ENCODE measurements around the gene MPRIP.

The MPRIP gene

GRCh38 chr17:17084941-17085340 is 42.7 kb downstream of the MPRIP start:
- H3K4me3 ChIP-seq (ENCODE audit: low read depth, low read length) = no peak overlapping the region

GRCh38 chr17:17086585-17086984 is 44.3 kb downstream of the MPRIP start:
- H3K4me3 ChIP-seq (ENCODE audit: low read depth, low read length) = no peak overlapping the region
- TF ChIP-seq CTCF (IDR thresholded peaks at IDR 0.05; ENCODE audit: borderline replicate concordance, insufficient read depth, low read depth, low read length) = no peak

More at GRCh38 chr17:17084941-17085340, 42.7 kb downstream of the MPRIP start:
- TF ChIP-seq CTCF (IDR thresholded peaks at IDR 0.05; ENCODE audit: borderline replicate concordance, insufficient read depth, low read depth, low read length) = no peak

GRCh38 chr17:17087424-17088015 is 45.3 kb downstream of the MPRIP start:
- TF ChIP-seq CTCF (IDR thresholded peaks at IDR 0.05; ENCODE audit: borderline replicate concordance, insufficient read depth, low read depth, low read length) = no peak
- H3K4me3 ChIP-seq (ENCODE audit: low read depth, low read length) = no peak overlapping the region

- no peak overlapping the region for H3K4me3 ChIP-seq (ENCODE audit: low read depth, low read length)
Observed at GRCh38 chr17:17088086-17088485, 45.8 kb downstream of the MPRIP start.

GRCh38 chr17:17088541-17089525 is 46.6 kb downstream of the MPRIP start:
- no peak overlapping the region for H3K4me3 ChIP-seq (ENCODE audit: low read depth, low read length)
- no peak for TF ChIP-seq CTCF (IDR thresholded peaks at IDR 0.05; ENCODE audit: borderline replicate concordance, insufficient read depth, low read depth, low read length)

More at GRCh38 chr17:17088086-17088485, 45.8 kb downstream of the MPRIP start:
- TF ChIP-seq CTCF (IDR thresholded peaks at IDR 0.05; ENCODE audit: borderline replicate concordance, insufficient read depth, low read depth, low read length) = no peak

- no peak for TF ChIP-seq CTCF (IDR thresholded peaks at IDR 0.05; ENCODE audit: borderline replicate concordance, insufficient read depth, low read depth, low read length)
- no peak overlapping the region for H3K4me3 ChIP-seq (ENCODE audit: low read depth, low read length)
Observed at GRCh38 chr17:17089796-17090641, 47.8 kb downstream of the MPRIP start.
